ENCODE measurements around the gene TPM1.

TPM1 gene

GRCh38 chr15:63054281-63054683 is 11.7 kb downstream of the TPM1 start:
- no peak for DNase-seq (ENCODE audit: low read depth in 1 of 2, low spot score in 1 of 2)

GRCh38 chr15:63054985-63055384 is 12.4 kb downstream of the TPM1 start:
- no peak for DNase-seq (ENCODE audit: low read depth in 1 of 2, low spot score in 1 of 2)

DNA sequence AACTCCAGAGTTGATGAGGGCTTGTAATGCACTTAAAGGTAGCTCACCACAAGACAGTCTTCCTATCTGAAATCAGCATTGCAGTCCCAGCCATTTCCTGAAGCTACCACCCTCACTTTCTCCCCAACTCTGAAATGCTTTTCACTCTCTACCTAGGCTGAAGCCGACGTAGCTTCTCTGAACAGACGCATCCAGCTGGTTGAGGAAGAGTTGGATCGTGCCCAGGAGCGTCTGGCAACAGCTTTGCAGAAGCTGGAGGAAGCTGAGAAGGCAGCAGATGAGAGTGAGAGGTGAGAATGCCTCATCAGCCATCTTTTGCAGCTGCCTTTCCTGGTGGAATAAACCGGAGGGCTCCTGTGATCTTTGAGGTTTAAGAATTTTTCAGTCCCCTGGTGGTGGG is 14.3 kb downstream of the TPM1 start:
- DNase-seq (ENCODE audit: low read depth in 1 of 2, low spot score in 1 of 2) = no peak

GRCh38 chr15:63057468-63058345 is 15.2 kb downstream of the TPM1 start:
- DNase-seq (ENCODE audit: low read depth in 1 of 2, low spot score in 1 of 2) = no peak

DNA sequence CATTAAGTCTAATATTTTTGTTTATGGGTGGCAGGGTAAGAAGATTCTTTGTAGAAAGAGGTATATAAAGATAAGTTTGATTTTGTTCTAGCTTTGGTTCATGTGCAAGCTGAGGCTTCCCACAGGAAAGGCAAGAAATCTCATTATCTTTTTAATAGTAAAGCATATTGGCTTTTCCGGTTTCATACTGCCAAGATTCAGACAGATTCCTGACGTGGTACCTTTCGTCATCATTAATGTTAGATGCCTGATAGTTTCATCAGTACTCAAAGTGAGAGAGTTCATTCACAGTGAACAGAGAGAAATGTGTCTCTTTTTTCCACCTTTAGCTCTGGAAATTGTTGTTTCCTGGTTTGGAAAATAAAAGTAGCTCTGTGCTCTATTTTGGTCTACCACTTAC is 16.5 kb downstream of the TPM1 start:
- no peak for DNase-seq (ENCODE audit: low read depth in 1 of 2, low spot score in 1 of 2)

DNA sequence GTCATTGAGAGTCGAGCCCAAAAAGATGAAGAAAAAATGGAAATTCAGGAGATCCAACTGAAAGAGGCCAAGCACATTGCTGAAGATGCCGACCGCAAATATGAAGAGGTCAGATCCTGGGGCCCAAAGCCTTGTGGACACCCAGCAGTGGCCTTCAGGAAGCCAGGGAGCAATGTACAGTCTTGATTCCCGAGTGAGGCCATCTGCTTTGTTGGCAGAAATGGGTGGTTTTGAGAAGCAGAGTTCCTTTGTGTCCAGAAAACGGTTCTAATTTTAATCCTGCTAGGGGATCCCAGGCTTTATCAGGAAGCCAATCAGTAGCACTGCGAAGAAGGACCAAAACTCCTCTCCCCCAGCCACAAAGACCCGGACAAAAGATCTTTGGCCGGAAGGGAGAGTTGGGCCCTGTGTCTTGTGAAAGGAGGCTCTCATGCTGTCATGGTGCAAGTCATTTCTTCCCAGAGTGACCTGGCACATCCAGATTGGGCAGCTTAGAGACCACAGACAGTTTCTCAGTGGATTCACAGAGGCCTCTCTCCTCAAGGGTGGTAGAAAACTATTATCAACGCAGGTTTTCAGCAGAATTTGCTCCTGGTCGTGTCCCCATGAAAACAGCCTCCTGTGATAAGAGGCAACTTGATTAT is 17.1 kb downstream of the TPM1 start:
- DNase-seq (ENCODE audit: low read depth in 1 of 2, low spot score in 1 of 2) = no peak

DNA sequence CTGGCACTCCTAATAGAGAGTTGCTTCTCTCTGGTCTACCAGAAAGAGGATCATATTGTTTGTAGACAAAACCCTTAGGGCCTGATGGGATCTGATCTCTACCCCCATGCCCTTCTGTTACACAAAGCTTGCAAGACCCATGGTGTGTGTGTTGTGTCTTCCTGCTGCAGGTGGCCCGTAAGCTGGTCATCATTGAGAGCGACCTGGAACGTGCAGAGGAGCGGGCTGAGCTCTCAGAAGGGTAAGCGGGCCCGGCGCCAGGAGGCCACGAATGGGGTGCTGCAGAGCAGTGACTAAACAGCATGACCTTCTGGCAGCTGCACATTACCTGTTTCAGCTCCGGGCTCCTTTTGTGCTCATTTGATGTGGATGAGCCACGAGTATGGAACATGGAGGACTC is 18.2 kb downstream of the TPM1 start:
- DNase-seq (ENCODE audit: low read depth in 1 of 2, low spot score in 1 of 2) = no peak

- no peak for DNase-seq (ENCODE audit: low read depth in 1 of 2, low spot score in 1 of 2)
Observed at GRCh38 chr15:63061975-63062374, 19.4 kb downstream of the TPM1 start.

GRCh38 chr15:63063164-63063756 is 20.7 kb downstream of the TPM1 start:
- no peak for DNase-seq (ENCODE audit: low read depth in 1 of 2, low spot score in 1 of 2)

DNA sequence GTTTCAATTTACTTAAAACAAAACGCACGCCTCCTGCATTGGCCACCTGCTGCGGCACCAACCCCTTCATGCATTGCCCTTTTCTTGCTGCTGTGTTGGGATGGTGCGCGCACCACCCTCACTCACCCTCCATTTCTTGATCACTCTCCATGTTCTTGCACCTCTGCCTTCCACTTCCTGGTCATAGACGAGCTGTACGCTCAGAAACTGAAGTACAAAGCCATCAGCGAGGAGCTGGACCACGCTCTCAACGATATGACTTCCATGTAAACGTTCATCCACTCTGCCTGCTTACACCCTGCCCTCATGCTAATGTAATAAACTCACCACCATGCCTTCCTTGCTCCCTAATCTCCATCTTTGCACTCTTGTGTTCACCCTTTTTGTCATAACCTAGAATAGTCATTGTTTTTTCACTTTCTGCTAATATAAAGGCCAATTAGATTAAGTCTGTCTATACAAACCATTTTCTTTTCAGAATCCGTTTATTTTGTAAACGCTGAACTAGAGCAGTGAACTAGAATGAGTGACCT is 21.4 kb downstream of the TPM1 start:
- no peak for DNase-seq (ENCODE audit: low read depth in 1 of 2, low spot score in 1 of 2)

DNA sequence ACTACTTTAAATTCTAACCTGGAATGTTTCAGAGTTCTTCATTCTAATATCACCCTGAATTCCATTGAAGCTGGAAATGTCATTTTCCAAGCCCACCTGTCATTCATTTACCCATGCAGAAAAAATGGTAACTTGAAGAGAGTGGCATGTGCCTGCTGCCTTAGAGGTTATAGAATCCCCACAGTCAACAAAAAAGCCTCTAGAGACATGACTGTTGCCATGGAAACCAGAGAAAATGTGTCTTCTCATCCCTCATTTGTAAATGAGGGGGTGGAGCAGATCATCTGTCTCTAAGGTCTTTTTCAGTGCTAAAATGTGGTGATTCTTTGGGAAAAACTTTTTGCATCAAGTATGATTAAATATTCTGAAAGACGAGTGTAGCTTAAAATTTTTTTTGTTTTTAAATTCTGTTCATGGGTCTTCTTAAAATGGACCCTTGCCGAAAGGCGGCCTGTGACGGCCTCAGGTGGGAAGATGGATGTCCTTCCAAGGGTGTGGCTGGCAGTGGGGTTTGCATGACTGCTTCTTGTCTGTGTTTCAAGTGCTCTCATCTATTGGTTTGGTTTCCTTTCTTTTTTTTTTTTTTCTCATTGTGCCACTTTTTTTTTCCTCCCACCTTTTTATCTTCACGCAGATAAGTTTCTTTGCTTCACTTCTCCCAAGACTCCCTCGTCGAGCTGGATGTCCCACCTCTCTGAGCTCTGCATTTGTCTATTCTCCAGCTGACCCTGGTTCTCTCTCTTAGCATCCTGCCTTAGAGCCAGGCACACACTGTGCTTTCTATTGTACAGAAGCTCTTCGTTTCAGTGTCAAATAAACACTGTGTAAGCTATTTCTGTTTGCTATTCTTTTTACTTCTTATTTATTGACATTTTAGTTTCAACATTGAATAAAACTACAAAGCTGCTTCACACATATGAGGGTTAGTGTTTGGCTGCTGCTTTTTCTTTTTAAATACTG is 23.0 kb downstream of the TPM1 start:
- DNase-seq (ENCODE audit: low read depth in 1 of 2, low spot score in 1 of 2) = no peak

- no peak for DNase-seq (ENCODE audit: low read depth in 1 of 2, low spot score in 1 of 2)
Observed at GRCh38 chr15:63066272-63066671, 23.7 kb downstream of the TPM1 start.

DNA sequence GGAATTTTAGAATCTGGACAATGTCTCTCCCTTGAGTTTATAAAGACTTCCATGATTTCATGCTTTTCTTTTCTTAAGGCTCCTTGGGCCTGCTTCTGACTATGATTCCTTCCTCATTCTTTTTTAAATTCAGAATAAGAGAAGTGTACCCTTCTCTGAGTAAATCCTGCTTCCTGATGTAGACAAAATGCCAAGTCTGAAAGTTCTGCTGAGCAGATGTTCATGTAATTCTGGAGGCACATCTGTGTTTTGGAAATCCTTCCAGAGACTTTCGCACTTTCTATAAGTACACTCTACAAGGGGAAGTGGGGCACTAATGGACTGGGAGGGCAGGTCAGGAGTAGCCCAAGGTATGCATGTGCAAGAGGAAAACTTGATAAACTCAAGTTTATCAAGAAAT is 24.8 kb downstream of the TPM1 start:
- DNase-seq (ENCODE audit: low read depth in 1 of 2, low spot score in 1 of 2) = no peak

GRCh38 chr15:63067976-63068743 is 25.6 kb downstream of the TPM1 start:
- DNase-seq (ENCODE audit: low read depth in 1 of 2, low spot score in 1 of 2) = no peak

DNA sequence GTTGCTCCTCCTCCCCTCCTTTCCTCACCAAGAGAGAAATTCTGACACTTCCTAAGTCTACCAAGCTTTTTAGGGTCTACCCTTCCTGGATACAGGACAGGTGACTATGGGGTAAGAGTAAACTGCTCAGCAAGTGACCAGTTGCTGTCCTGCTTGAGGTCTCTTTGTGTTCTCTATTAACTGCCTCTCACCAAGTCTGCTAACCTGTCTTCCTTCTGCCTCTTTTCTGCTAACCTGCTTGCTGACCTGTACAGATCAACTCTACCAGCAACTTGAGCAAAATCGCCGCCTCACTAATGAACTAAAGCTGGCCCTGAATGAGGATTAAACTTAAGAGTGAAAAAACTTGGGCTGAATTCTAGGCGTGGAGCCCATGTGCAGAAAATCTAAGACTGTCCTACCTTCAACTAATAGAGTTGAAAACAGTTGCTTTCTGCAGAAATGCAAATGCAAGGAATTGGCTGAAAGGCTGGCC is 27.1 kb downstream of the TPM1 start:
- DNase-seq (ENCODE audit: low read depth in 1 of 2, low spot score in 1 of 2) = no peak

DNA sequence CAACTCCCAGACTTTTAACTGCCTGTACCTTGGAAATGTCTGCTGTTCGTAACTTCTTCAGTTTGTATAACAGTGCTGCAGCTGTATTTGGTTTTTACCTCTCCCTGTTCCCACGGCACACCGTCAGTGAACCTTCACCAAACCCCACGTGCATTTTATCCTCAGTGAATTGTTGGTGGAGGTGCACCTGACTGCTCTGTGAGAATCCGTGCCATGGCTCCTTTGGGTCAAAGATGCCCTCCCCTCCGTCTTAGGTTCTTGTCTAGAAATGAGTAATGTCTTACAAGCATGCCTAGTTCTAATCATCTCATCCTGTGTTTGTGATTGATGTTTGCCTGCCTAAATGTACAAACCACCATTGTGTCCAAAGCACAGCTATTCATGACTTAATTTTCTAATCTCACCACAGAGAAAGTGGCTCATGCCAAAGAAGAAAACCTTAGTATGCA is 28.2 kb downstream of the TPM1 start:
- DNase-seq (ENCODE audit: low read depth in 1 of 2, low spot score in 1 of 2) = no peak

DNA sequence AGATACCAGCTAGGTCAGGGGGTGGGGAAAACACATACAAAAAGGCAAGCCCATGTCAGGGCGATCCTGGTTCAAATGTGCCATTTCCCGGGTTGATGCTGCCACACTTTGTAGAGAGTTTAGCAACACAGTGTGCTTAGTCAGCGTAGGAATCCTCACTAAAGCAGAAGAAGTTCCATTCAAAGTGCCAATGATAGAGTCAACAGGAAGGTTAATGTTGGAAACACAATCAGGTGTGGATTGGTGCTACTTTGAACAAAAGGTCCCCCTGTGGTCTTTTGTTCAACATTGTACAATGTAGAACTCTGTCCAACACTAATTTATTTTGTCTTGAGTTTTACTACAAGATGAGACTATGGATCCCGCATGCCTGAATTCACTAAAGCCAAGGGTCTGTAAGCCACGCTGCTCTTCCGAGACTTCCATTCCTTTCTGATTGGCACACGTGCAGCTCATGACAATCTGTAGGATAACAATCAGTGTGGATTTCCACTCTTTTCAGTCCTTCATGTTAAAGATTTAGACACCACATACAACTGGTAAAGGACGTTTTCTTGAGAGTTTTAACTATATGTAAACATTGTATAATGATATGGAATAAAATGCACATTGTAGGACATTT is 28.9 kb downstream of the TPM1 start:
- no peak for DNase-seq (ENCODE audit: low read depth in 1 of 2, low spot score in 1 of 2)

GRCh38 chr15:63072023-63072650 is 29.6 kb downstream of the TPM1 start:
- no peak for DNase-seq (ENCODE audit: low read depth in 1 of 2, low spot score in 1 of 2)

GRCh38 chr15:63072809-63073277 is 30.3 kb downstream of the TPM1 start:
- no peak for DNase-seq (ENCODE audit: low read depth in 1 of 2, low spot score in 1 of 2)
